ENCODE results near the gene FBXO21.
A peak's percentile ranks its signal among the peaks of the same experiment; 100 is the strongest.
"Not testable (repeated sequence)": the region's sequence is repeated elsewhere in the genome, so short reads cannot be mapped to it uniquely, and the experiment has no call there.

FBXO21 gene, protein sequence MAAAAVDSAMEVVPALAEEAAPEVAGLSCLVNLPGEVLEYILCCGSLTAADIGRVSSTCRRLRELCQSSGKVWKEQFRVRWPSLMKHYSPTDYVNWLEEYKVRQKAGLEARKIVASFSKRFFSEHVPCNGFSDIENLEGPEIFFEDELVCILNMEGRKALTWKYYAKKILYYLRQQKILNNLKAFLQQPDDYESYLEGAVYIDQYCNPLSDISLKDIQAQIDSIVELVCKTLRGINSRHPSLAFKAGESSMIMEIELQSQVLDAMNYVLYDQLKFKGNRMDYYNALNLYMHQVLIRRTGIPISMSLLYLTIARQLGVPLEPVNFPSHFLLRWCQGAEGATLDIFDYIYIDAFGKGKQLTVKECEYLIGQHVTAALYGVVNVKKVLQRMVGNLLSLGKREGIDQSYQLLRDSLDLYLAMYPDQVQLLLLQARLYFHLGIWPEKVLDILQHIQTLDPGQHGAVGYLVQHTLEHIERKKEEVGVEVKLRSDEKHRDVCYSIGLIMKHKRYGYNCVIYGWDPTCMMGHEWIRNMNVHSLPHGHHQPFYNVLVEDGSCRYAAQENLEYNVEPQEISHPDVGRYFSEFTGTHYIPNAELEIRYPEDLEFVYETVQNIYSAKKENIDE

DNA sequence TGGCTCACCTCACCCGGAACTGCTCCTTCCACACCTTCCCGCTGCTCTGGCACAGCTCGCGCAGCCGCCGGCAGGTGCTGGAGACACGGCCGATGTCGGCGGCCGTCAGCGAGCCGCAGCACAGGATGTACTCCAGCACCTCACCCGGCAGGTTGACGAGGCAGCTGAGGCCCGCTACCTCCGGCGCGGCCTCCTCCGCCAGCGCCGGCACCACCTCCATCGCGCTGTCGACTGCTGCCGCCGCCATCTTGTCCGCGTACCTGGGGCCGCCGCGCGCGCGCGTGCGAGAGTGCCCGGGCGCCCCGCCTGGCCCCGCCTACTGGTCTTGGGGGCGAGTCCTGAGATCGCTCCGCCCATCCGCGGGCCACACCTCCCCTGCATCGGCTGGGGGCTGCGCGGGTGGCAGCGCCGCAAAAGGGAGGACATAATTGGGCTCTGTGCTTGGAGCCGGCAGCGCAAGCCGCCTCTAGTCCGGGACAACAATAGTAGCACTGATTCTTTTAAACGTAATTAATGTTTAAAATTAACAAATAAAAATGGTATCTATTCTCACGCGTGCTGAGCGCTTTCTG is at the start of gene FBXO21:
TSS of gene FBXO21 (minus strand) at position 261 of the 572 bp plus-strand sequence. CDS start at position 247, 14 bp downstream.
- FAIRE-seq, result no peak

DNA sequence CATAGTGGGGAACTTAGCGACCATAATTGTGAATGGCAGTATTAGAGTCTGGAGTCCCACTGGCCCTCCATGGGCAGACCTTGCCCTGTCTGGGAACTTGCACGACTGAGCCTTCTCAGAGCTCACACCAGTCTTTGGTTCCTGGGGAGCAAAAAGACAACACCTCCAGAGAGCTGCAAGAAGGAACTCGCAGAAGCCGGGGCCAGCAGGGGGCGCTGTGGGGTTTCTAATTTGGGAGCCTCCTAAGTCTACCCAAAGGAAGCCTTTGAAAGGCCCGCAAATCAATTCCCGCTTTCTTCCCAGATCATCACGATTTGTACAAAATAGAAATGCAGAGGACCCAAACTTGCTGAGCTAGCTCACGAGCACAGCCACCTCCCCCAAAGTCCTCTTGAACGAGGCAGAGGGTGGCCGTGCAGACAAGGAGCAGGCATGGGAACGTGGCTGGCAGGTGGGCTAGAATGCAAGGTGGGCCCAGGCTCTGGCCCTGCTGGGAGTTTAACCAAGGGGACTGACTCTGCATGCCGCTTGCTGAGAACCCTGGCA is 46.3 kb upstream of the FBXO21 start:
- no peak for FAIRE-seq

DNA sequence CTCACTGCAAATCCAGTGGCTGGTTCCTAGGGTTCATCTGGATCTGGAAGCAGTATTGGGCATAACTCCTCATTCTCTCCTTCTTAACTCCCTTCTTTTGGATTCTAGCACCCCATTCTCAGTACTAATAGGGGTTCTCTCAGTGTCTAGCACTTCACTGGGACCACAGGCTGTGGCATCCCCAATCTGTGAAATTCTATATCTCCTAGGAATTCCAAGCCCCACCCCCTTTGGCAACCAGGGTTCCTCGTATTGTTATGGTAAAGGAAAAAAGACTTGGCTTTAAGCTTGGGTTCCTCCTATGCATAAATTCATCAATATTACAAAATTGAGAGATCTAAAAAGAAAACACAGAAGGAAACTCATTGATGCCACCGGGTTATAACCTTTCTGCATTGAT is 45.0 kb upstream of the FBXO21 start:
- no peak for FAIRE-seq

DNA sequence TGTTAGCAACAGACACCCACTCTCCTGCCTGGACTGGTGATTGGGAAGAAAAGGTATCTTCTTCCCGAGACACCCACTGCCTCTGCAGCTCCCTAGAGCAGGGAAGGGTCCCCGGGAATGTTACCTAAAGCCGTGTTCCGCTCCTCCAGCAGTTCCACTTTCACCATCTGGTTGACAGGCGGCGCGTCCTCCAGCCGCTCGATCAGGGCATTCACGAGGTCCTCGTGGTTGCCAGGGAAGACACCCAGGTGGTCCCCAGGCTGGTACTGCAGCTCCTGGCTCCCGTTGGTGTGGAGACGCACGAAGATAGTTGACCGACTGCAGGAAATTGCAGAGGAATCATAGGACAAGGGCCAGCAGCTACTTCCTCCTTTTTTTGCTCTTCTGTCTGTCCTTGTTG is 44.2 kb upstream of the FBXO21 start:
- FAIRE-seq, result no peak

DNA sequence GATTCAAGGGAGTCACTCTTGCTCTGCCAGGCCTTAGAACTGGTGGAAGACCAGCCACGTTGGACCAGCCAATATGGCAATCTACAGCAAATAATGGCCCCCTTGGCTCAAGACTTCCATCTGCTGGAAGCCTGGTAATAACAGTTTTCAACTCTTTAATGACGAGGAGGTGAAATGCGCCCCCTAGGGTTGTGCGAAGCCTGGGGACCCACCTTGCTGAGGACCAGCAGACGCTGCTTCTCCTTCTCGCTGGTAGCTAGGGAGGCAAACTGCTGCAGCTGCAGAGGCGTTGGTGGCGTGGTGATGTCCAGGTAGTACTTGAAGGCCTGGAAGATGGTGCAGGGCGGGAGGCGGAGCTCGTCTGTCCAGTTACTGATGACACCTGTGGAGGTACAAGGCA is 41.5 kb upstream of the FBXO21 start:
- no peak for FAIRE-seq

DNA sequence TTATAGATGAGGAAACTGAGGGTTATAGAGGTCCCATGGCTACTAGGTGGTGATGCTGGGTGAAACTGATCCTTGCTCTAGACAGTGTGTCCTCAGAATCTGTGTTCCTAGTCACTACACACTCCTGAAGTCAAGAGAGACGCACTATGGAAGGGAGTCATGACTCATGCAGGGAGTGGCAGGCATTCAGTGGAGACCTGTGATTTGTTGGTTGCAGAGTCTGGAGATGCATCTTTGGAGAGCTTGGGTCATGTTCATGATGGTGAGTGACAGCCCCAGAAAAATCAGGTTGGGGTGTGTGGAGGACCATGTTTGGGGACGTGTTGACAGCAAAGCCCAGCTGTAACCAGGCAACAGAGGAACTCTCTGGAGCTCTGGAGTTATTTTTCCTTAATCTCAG is 38.0 kb upstream of the FBXO21 start:
- no peak for FAIRE-seq

DNA sequence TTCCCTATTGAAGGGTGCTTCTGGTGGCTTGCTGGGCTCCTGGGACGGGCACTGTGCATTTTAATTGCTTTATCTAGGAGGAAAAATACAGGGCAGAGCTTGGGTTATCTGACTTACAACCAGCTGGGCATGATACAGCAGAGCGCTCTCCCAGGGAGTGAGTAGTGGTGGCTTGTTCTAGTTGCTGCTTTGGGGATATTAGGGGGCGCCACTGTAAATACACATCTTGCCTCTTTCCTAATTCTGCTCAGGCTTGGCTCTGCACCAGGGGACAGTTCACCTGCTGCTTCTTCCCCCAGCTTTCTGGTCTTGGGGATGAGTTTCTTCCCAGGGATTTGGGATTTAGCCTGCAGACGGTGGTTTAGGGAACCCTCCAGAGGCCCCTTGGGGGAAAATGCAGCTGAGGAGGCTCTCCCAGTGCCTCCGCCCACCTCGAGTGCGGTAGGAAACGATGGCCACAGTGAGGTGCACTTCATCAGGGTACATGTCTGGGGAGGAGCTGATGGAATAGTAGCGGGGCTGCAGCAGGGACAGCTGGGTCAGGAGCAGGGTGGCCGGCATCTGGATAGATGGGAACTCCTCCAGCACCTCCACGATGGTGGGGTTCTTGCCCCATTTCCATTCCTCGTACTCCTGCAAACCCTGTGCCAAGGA is 36.9 kb upstream of the FBXO21 start:
- FAIRE-seq, result no peak

DNA sequence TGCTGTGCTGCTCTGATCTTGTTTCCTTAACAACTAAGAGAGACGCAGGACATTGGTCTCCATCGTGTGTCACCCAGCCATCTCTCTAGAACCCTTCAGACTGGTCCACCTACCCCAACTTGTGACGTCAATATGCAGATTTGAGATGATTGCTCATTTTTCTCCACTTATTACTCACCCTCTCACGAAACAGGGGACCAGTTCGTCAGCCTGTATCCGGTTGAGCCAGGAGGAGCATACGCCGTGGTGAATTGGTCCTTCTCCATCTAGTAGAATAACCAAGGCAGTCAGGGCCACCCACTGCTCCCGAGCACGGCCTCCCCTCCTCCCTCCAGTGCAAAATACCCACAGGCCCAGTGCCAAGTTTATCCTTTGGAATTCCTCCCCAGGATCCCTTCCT is 36.2 kb upstream of the FBXO21 start:
- FAIRE-seq, result no peak

DNA sequence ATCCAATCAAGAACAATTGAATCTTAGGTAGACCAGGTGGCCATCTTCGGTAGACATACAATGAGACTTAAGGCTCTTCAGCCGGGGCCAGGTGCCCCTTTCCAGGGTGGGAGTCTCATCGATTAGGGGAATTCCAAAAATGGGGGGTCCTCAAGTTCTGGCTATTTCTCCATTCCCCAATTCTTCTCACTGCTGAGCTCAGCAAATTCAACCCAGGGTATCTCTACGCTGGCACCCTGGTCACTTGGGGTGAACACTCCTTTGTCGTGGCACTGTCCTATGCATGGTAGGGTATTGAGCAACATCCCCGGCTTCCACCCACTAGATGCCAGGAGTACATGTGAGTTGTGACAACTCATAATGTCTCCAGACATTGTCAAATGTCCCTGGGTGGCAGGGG is 34.9 kb upstream of the FBXO21 start:
- no peak for FAIRE-seq

DNA sequence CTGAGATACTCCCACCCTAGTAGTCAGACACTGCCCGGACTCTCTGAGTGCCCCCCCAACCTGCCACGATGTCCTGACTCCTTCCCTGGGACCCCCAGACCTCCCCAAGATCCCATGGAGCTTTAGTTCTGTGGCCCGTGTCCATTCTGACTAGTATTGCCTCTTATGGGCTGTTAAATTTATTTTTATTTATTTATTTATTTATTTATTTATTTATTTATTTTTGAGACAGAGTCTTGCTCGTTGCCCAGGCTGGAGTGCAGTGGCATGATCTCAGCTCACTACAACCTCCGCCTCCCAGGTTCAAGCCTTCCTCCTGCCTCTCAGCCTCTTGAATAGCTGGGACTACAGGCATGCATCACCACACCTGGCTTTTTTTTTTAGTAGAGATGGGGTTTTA is 30.7 kb upstream of the FBXO21 start:
- FAIRE-seq, result not testable (repeated sequence)

DNA sequence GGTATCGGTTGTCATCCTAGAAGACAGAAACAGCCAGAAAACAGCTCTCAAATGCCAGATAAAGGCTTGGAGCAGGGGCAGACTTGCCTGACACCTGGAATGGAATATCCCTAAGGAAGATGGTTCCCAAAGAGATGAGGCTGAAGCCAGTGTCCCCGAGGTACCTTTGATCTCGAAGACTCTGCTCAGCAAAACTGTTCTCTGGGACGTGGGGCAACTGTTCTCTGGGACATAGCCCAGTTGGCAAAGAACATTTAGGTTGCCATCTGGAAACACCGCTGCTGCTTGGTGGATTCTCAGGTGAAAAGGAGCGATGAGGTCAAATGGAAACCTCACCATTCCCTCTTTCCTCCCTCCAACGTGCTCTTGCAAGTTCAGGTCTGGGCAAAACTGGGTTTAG is 27.9 kb upstream of the FBXO21 start:
- no peak for FAIRE-seq

DNA sequence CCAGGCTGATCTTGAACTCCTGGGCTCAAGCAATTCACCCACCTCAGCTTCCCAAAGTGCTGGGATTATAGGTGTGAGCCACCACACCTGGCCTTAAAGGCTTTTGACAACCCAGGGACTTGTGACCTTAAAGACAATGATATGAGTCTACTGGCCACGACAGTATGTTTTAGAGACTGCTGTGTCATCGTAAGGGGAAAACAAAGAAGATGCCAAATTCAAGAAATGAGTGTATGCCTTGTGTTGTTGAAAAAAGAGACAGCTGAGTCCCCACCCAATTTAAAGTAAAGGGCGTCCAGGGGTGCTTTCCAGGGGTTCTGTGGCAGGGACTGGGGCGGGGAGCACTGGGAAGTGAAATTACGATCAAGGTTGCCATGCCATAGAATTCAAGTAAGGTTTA is 26.4 kb upstream of the FBXO21 start:
- no peak for FAIRE-seq

DNA sequence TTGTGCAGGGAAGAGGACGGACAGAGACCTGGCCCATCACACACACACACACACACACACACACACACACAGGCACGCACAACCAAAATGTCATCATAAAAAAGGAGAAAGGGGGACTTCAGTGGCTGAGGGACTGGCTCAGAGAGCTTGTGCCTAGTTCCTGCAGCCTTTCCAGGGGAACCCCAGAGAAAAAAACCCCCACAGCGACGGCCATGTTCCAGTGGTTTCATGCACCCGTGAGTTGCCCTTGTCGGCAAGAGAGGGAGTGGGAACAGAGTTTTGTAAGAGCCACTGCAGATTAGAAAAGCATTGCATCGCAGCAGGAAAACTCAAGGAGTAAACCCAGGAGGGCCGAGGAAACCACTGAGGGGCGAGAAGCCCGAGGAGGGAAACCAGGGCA is 24.5 kb upstream of the FBXO21 start:
- FAIRE-seq, result no peak

DNA sequence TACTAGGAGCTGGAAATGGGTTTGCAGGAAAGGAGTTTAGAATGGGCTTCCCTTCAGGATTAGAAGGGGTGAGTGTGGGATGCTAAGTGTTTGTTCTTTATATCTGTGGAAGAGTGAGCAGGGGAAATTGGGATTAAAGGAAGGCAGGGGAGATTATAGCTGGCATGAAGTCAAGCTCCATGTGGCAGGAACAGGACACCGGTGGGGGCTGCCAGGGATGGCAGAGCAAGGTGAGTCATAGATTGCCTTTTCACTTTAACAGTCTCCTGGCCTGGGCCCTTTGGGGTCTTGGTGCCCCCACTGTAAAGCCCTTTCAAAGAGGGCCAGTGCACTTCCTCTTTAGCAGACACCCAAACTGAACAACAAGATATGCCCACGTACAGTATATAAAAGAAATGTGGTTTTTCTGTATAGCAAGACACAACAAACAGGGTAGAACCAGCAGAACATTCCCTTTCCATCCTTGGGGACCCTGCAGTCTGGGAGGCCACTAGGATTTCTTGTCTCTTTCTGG is 23.1 kb upstream of the FBXO21 start:
- no peak for FAIRE-seq

DNA sequence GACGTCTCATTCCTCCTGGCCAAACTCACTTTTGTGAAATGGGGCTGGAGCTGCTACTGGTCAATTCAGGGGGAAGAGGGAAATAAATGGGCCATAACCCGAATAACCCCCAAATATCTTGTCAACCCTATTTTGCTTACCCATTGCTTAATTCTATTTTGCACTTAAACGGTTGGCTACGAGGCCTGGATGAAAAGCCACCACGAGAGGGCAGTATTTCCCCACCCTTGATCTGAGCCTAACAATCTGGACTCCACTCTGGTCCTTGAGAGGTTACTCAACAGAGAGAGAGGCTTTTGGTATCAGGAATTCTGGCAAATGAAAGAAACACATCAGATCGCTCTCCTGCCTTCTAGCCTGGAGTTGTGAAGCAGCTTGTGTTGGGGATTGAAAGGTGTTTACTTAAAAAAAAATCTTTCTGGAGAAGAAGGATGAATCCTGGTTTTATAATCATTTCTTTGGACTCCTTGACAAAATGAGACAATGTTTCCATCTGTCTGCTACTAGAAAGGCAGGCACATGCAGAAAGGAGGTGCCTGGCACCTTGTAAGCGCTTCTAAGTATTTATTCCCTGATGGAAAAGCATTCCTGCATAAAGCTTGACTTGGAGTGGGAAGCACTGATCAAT is 22.4 kb upstream of the FBXO21 start:
- peak; percentile 45 for FAIRE-seq

DNA sequence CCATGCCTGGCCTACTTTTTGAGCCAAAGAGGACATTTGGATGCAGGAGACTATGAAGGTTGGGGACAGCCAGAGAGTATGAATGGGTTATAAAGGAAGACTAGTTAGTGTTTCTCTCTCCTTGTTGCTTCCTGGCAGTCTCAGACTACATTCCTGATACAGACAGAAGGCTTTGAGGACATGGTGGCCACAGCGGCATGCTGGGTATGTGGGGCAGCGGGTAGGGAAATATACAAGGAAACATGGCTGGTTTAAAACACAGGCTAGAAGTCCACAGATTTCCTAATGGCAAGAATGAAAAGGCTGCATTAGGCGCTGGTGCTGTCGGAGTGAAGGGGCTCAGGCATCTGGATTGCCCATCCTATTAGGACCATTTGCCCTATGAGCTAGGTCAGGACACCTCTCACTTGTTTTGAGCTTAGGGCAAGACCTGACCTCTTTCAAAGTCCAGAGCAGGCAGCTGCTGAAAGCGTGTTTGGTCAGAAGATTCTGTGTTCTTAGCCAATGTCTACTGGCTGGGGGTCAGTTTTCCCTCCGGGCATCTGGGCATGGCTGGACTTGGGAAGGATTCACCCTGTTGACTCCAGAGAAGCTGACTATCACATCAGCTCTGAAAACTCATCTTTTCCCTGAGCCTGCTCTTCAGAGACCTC is 20.1 kb upstream of the FBXO21 start:
- FAIRE-seq, result no peak

DNA sequence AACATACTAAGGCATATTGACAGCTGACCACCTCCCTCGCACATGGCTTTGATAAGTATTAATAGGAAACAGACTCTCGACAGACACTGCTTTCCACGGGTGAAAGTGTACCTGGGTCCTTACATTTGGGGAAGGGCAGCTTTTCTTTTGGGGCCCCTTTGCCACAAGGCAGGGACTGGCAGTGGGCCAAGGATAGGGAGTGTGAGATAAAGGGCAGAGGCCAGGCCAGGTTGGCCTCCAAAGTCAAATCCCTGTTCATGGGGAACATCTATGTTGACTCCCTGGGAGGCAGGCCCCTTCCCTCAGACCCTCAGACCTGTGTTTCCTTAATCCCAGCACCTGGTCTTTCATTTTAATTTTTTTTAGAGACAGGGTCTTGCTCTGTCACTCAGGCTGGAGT is 19.4 kb upstream of the FBXO21 start:
- FAIRE-seq, result no peak

DNA sequence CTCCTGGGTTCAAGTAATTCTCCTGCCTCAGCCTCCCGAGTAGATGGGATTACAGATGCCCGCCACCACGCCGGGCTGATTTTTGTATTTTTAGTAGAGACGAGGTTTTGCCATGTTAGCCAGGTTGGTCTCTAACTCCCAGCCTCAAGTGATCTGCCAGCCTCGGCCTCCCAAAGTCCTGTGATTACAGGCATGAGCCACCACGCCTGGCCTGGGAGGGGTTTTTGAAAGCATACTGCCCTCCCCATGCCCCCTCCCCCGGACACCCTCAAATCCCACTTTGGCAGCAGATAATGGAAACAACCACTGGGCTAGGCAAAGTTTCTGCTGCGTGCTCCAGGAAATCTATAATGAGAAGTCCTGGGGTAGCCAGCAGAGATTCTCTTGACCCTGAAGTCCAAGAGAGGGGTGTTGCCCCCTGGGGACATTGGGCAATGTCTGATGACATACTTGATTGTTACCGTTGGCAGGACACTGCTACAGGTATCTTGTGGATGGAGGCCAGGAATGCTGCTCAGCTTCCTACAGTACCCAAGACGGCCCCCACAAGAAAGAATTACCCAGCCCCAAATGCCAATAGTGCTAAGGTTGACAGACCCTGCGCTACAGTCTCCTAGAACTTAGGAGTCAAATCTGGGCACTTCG is 18.7 kb upstream of the FBXO21 start:
- no peak for FAIRE-seq

DNA sequence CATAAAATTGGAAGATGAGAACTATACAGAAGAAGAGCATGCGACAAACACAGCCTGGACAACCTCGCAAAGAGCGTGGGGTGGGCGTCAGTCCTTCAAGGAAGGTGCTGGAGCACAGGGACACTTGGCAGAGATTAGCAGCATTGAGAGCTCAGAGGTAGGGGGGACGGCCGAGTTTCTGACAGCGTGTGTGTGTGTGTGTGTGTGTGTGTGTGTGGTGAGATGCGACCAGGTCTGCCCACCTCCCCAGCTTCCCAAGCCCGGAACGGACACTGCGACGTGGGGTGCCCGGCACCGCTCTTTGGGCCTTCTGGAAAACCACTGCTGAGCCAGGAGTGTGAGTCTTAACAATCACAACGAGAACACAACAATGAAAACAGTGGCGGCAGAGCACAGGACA is 17.9 kb upstream of the FBXO21 start:
- no peak for FAIRE-seq

DNA sequence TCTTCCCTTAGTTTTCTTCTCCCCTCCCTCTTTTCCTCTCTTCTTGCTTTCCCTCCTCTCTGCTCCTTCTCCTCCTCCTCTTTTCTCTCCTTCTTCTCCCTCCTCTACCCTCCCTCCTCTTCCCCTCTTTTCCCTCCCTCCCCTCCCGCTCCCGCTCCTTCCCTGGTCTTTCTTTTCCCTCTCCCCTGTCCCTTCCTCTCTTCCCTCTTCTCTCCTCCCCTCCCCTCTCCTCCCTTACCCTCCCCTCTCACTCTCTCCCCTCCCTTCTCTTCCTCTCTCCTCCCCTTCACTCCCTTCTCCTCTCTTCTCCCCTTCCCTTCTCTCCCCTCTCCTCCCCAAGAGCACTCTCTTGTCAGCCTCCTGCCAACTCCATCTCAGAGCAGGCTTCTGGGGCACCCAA is 17.4 kb upstream of the FBXO21 start:
- no peak for FAIRE-seq

DNA sequence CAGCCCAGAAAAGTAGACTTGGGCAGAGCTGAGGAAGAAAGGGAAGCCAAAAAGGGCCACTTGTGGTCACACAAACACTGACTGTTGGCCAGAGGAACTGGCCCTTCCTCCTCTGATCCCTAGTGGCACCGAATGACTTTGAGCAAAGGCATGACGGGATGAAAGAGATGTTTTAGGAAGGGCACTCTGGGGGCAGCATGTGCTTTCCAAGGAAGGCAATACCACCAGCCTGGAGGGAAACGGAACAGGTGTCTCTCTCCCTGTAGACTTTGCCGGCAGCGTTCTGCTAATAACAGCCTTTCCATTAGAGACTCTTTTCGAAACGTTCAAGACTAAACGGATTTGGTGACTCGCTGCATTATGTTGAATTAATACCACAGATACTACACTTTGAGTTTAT is 12.3 kb upstream of the FBXO21 start:
- no peak for FAIRE-seq

DNA sequence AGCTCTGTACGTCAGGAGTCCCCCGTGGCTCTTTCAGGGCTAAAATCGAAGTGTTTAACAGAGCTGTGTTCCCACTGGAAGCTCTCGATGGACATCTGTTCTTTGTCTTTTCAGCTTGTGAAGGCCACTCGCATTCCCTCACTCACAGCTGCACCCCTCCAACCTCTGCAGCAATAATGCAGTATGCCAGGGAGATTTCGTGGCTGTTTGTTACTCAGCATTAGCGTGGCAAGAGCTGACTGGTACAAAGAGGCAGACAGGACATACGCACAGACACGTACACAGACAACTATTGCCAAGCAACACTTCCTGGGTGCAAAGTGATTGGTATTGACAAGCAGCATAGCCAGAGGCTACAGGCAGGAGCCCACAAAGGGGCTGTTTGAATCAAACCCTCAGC is 11.8 kb upstream of the FBXO21 start:
- no peak for FAIRE-seq

All from endometrium (tissue), 2 donors.